IMR-90 (cell line): ENCODE measurements around the gene R3HDM4. TPM values are rescaled to one million over a fixed set of nuclear protein-coding genes. Genes with fewer than 3 reads are reported as not detected.

Experiments
- ATAC-seq: fragments of 200-7000 bp; cut with Tn5 transposase; 2 replicates; pipeline ENCODE4 v1.9.1; 2020; ENCODE audit warnings: low read depth, mild to moderate bottlenecking, moderate library complexity
- BruUV-seq: library from RNA; stranded (reverse); fragments of 400-500 nt; replicated peaks from 2 replicates; lab custom pipeline; 2021; lab: Mats Ljungman, UMichigan
- CTCF ChIA-PET: fragments of 300-600 bp; formaldehyde crosslinking; extraction: SDS; loops from one replicate; lab custom pipeline; 2021; ENCODE audit warnings: antibody characterized with exemption; lab: Yijun Ruan, JAX
- POLR2A ChIA-PET: fragments of 300-600 bp; sonication (Branson Sonifier 250); formaldehyde crosslinking; loops from one replicate; lab custom pipeline; 2022; ENCODE audit warnings: antibody characterized with exemption; ENCODE audit not compliant: unreplicated experiment; lab: Charles Lee
- DNase-seq: peaks from one replicate; pipeline ENCODE4 v3.0.0; 2013
- H2AFZ ChIP-seq: replicated peaks from 2 replicates; pipeline ENCODE3; 2013; ENCODE audit warnings: low read length, mild to moderate bottlenecking; ENCODE audit not compliant: poor library complexity
- H2AK5ac ChIP-seq: 2 replicates; pipeline ENCODE4 v1.6.1; 2013; ENCODE audit warnings: low read depth, low read length, inconsistent platforms
- H2AK9ac ChIP-seq: replicated peaks from 2 replicates; pipeline ENCODE3; 2013; ENCODE audit warnings: mild to moderate bottlenecking, low read depth, low read length, moderate library complexity; ENCODE audit not compliant: poor library complexity
- H2BK120ac ChIP-seq: 2 replicates; pipeline ENCODE4 v1.6.1; 2013; ENCODE audit warnings: low read depth, low read length, inconsistent platforms
- H2BK15ac ChIP-seq: 3 replicates; pipeline ENCODE4 v1.6.1; 2013; ENCODE audit warnings: low read depth, low read length, inconsistent platforms
- H2BK20ac ChIP-seq: 2 replicates; pipeline ENCODE4 v1.6.1; 2013; ENCODE audit warnings: low read depth, mild to moderate bottlenecking, inconsistent platforms, low read length, moderate library complexity
- H2BK5ac ChIP-seq: 2 replicates; pipeline ENCODE4 v1.6.1; 2013; ENCODE audit warnings: mild to moderate bottlenecking, low read depth, low read length, inconsistent platforms; ENCODE audit not compliant: poor library complexity, severe bottlenecking
- H3K14ac ChIP-seq: replicated peaks from 2 replicates; pipeline ENCODE4 v1.6.1; 2013; ENCODE audit warnings: low read depth, low read length, inconsistent platforms
- H3K18ac ChIP-seq: 2 replicates; pipeline ENCODE4 v1.6.1; 2013; ENCODE audit warnings: low read depth, low read length, control low read depth
- H3K23ac ChIP-seq: 2 replicates; pipeline ENCODE4 v1.6.1; 2013; ENCODE audit warnings: low read depth, low read length, inconsistent platforms
- H3K27ac ChIP-seq: 2 replicates; pipeline ENCODE4 v1.5.1; 2013; ENCODE audit warnings: mild to moderate bottlenecking, control low read depth, low read length; ENCODE audit not compliant: insufficient read depth
- H3K27me3 ChIP-seq: 2 replicates; pipeline ENCODE4 v1.6.1; 2013; ENCODE audit warnings: low read length; ENCODE audit not compliant: control insufficient read depth, insufficient read depth
- H3K36me3 ChIP-seq: 2 replicates; pipeline ENCODE4 v1.6.1; 2013; ENCODE audit warnings: low read length, mixed read lengths; ENCODE audit not compliant: control insufficient read depth, insufficient read depth
- H3K4ac ChIP-seq: 2 replicates; pipeline ENCODE4 v1.6.1; 2013; ENCODE audit warnings: low read depth, low read length, inconsistent platforms
- H3K4me1 ChIP-seq: 2 replicates; pipeline ENCODE4 v1.6.1; 2013; ENCODE audit warnings: low read length, mixed read lengths; ENCODE audit not compliant: control insufficient read depth, insufficient read depth
- H3K4me2 ChIP-seq: 2 replicates; pipeline ENCODE4 v1.6.1; 2013; ENCODE audit warnings: low read depth, mild to moderate bottlenecking, control low read depth, low read length, moderate library complexity
- H3K4me3 ChIP-seq: 2 replicates; pipeline ENCODE4 v1.5.1; 2013; ENCODE audit warnings: low read depth, mild to moderate bottlenecking, control low read depth, low read length, moderate library complexity; ENCODE audit not compliant: insufficient read depth
- H3K56ac ChIP-seq: 2 replicates; pipeline ENCODE4 v1.6.1; 2013; ENCODE audit warnings: low read length, inconsistent platforms; ENCODE audit not compliant: insufficient read depth; ENCODE audit errors: extremely low read depth
- H3K79me1 ChIP-seq, 2 experiments: 2 replicates each; pipeline ENCODE4 v1.6.1; 2013; ENCODE audit warnings: low read length in 2 of 2, inconsistent platforms in 1 of 2, low read depth in 1 of 2
- H3K9ac ChIP-seq: 2 replicates; pipeline ENCODE4 v1.6.1; 2013; ENCODE audit warnings: low read depth, low read length, control low read depth
- H3K9me1 ChIP-seq: 2 replicates; pipeline ENCODE4 v1.6.1; 2013; ENCODE audit warnings: low read length, inconsistent platforms; ENCODE audit not compliant: insufficient read depth
- H3K9me3 ChIP-seq: 2 replicates; pipeline ENCODE4 v1.6.1; 2013; ENCODE audit warnings: low read length; ENCODE audit not compliant: control insufficient read depth, insufficient read depth
- H4K20me1 ChIP-seq: 2 replicates; pipeline ENCODE4 v1.6.1; 2013; ENCODE audit warnings: low read length, inconsistent platforms; ENCODE audit not compliant: insufficient read depth
- H4K5ac ChIP-seq: 2 replicates; pipeline ENCODE4 v1.6.1; 2013; ENCODE audit warnings: mild to moderate bottlenecking, low read depth, low read length, control low read depth
- H4K8ac ChIP-seq, 2 experiments: 2 replicates each; pipeline ENCODE4 v1.6.1; 2013; ENCODE audit warnings: low read depth in 2 of 2, low read length in 2 of 2, control low read depth in 1 of 2, inconsistent platforms in 1 of 2
- H4K91ac ChIP-seq: 2 replicates; pipeline ENCODE4 v1.6.1; 2013; ENCODE audit warnings: low read depth, low read length, inconsistent platforms; ENCODE audit not compliant: insufficient read depth
- BHLHE40 ChIP-seq: fragments of 150-350 bp; IDR thresholded peaks from 2 replicates; pipeline ENCODE4 v1.6.1; 2016; ENCODE audit warnings: mild to moderate bottlenecking, low read depth, low read length
- CEBPB ChIP-seq: IDR thresholded peaks from 2 replicates; pipeline ENCODE4 v1.6.1; 2012; ENCODE audit warnings: low read depth, low read length, improper control_type of control experiment
- CHD1 ChIP-seq: IDR thresholded peaks from 2 replicates; pipeline ENCODE4 v1.6.1; 2012; ENCODE audit warnings: low read depth, low read length, improper control_type of control experiment
- MAFK ChIP-seq: IDR thresholded peaks from 2 replicates; pipeline ENCODE4 v1.6.1; 2012; ENCODE audit warnings: low read depth, low read length, improper control_type of control experiment
- MAZ ChIP-seq: IDR thresholded peaks from 2 replicates; pipeline ENCODE4 v1.6.1; 2012; ENCODE audit warnings: low read depth, mild to moderate bottlenecking, low read length, improper control_type of control experiment, moderate library complexity, borderline replicate concordance
- NFE2L2 ChIP-seq: fragments of 150-350 bp; IDR thresholded peaks from 2 replicates; pipeline ENCODE4 v1.6.1; 2016; ENCODE audit warnings: low read depth, mild to moderate bottlenecking, low read length
- POLR2A ChIP-seq: IDR thresholded peaks from 2 replicates; pipeline ENCODE4 v1.6.1; 2012; ENCODE audit warnings: mild to moderate bottlenecking, low read depth, low read length
- RAD21 ChIP-seq: IDR thresholded peaks from 2 replicates; pipeline ENCODE4 v1.6.1; 2012; ENCODE audit warnings: low read length, improper control_type of control experiment
- RCOR1 ChIP-seq: IDR thresholded peaks from 2 replicates; pipeline ENCODE4 v1.6.1; 2012; ENCODE audit warnings: mild to moderate bottlenecking, low read length, improper control_type of control experiment; ENCODE audit not compliant: insufficient replicate concordance
- RFX5 ChIP-seq: IDR thresholded peaks from 2 replicates; pipeline ENCODE4 v1.8.0; 2012; ENCODE audit warnings: low read depth, mild to moderate bottlenecking, low read length, moderate library complexity
- SMC3 ChIP-seq: fragments of 150-350 bp; IDR thresholded peaks from 2 replicates; pipeline ENCODE4 v1.6.1; 2016; ENCODE audit warnings: low read depth, mild to moderate bottlenecking, antibody characterized with exemption, low read length, moderate library complexity
- WGBS, 2 experiments: methylation state at CpG; one replicate each; pipeline versions ENCODE4 v1.1.5 to v1.1.7; 2013; ENCODE audit warnings: missing lambda C conversion rate in 2 of 2; ENCODE audit not compliant: insufficient read length in 1 of 2; ENCODE audit errors: extremely low coverage in 2 of 2; 5-methylcytosine and 5-hydroxymethylcytosine counted together
- dilution Hi-C: fragments of 300-500 bp; cut with HindIII; formaldehyde crosslinking; loops from one replicate; pipeline ENCODE4 v1.14.3; 2018; ENCODE audit warnings: low sequenced_read_pairs; ENCODE audit not compliant: unreplicated experiment
- in situ Hi-C: fragments of 300-500 bp; cut with MboI; formaldehyde crosslinking; loops from 3 replicates; pipeline ENCODE4 v1.14.3; 2019; ENCODE audit warnings: low sequenced_read_pairs, inconsistent platforms, mixed read lengths
- intact Hi-C: fragments of 100-400 bp; cut with micrococcal nuclease; formaldehyde crosslinking; loops from 2 replicates; pipeline ENCODE4 v1.10.0; 2022
- polyA plus RNA-seq, 3 experiments: library from polyadenylated mRNA; depleted of rRNA; stranded (reverse); fragments of >200 nt; gene quantifications; 2 replicates each; pipeline ENCODE4 v1.2.3, GENCODE V29; 2012; ENCODE audit warnings: low replicate concordance in 1 of 3
- total RNA-seq: library from RNA; depleted of rRNA; stranded (reverse); fragments of >200 nt; gene quantifications from 2 replicates; pipeline ENCODE4 v1.2.3, GENCODE V29; 2012
- TF ChIP-seq, protein P1 (sequence below): conservative IDR thresholded peaks from 2 replicates; pipeline ENCODE4 v1.5.1; 2012; ENCODE audit warnings: mild to moderate bottlenecking, low read depth, low read length, improper control_type of control experiment
- TF ChIP-seq, protein P2 (sequence below): fragments of 150-350 bp; IDR thresholded peaks from 2 replicates; pipeline ENCODE4 v1.6.1; 2017; ENCODE audit warnings: mild to moderate bottlenecking, antibody characterized with exemption, low read length, low read depth
- TF ChIP-seq, protein P3 (sequence below): fragments of 150-350 bp; IDR thresholded peaks from 2 replicates; pipeline ENCODE4 v1.6.1; 2016; ENCODE audit warnings: low read depth, mild to moderate bottlenecking, low read length, moderate library complexity, borderline replicate concordance

The R3HDM4 gene
- total and polyA plus RNA-seq, 2 of the 4 experiments (the other 2 are of a cell fraction) = 9.0 to 51.5 TPM

DNA sequence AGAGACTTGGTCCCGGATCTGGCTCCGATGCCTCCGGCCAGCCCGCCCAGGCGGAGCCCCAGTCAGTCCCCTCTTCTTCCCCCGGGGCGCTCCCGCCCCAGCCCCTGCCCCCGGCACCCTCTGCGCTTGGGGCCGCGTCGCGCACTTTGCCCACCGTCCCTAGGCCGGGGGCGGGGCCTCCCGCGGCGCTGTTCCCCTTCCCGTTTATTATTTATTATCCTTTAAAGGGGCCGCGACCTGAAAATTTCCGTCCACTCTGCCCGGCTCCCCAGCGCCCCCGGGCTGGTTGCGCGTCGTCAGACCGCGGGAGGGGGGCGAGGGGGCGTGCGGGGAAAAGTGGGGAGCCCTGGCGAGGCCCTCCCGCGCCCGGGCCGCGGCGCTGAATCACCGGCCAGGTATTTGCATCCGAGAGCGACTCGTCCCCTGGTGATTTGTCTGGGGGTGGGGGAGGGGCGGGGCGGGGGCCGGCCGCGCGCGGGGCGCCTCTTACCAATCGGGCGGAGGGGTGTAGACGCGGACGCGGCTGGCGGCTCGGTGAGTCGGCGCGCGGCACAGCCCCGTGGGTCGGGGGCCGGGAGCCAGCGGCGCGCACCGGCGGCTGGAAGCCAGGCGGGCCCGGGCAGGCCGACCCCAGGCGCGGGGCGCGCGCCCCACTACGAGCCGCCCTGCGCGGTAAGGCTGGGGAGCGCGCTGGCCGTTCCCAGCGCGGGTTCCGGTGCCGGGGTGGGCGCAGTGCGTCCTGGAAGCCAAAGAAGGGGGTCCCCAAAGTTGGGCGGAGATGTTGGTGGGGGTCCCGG is 12.7 kb upstream of the R3HDM4 start, which contains the start of gene ARID3A:
Gene ARID3A, plus strand, starts transcription at position 510 of the 797 bp plus-strand sequence. CDS start 3,494 bp downstream, outside the sequence.
- Histone ChIP-seq H3K18ac (peak within 1 kb of the TSS; percentile 85), H3K79me1 (peaks cover 0 to 35% of the 10 kb centered on the region in 2 experiments; a peak in 1 of 4 replicates), H3K9me3 (no peaks in the 10 kb centered on the region), H4K20me1 (peaks cover 10% of the 10 kb centered on the region), H3K23ac (peak within 1 kb of the TSS; percentile 93), H3K4me2 (peak within 1 kb of the TSS; percentile 74), H2BK20ac (peak within 1 kb of the TSS; percentile 77), H3K4me3 (peak within 1 kb of the TSS; percentile 96), H3K14ac (peak within 1 kb of the TSS; percentile 65), H3K36me3 (peaks cover 16% of the 10 kb centered on the region), H3K27ac (peak within 1 kb of the TSS; percentile 97), H3K56ac (peak within 1 kb of the TSS; percentile 84), H3K27me3 (peaks cover 4% of the 10 kb centered on the region), H4K5ac (peak within 1 kb of the TSS; percentile 67), H2BK5ac (peak within 1 kb of the TSS; percentile 96), H2AK5ac (peak within 1 kb of the TSS; percentile 90), H4K91ac (peak within 1 kb of the TSS; percentile 85), H2AK9ac (peak within 1 kb of the TSS; percentile 99), H3K9me1 (no peaks in the 10 kb centered on the region), H3K9ac (peak within 1 kb of the TSS; percentile 98), H2BK15ac (peak within 1 kb of the TSS; percentile 76; the same call in 1 of the 3 replicates), H2AFZ (peak within 1 kb of the TSS; percentile 95), H3K4me1 (peaks cover 5% of the 10 kb centered on the region), H3K4ac (peak within 1 kb of the TSS; percentile 86), H2BK120ac (peak within 1 kb of the TSS; percentile 79), H4K8ac (peak within 1 kb of the TSS; percentile 57 to 60; a peak in 3 of 4 replicates)
- in situ Hi-C loops = no loop called here
- POLR2A ChIA-PET = no interaction called here
- DNase-seq = peak; percentile 82
- peak; percentile 73 for ATAC-seq
- intact Hi-C loops = loop anchor here (1.0 to 2.0 kb wide), 2 partner anchors 57 to 315 kb away; partner anchors contain the start of gene ATP5F1D
- 0% methylated on average over 16 of the region's 97 CpGs; no CpG with 5 or more reads in 1 of the 2 experiments for WGBS, 2 experiments
- dilution Hi-C loops = no loop called here
- no TSS peak for BruUV-seq
- CTCF ChIA-PET = no interaction called here
- TF ChIP-seq RFX5 = no peak
- peak; percentile 59 for TF ChIP-seq POLR2A
- TF ChIP-seq, protein P1, sequence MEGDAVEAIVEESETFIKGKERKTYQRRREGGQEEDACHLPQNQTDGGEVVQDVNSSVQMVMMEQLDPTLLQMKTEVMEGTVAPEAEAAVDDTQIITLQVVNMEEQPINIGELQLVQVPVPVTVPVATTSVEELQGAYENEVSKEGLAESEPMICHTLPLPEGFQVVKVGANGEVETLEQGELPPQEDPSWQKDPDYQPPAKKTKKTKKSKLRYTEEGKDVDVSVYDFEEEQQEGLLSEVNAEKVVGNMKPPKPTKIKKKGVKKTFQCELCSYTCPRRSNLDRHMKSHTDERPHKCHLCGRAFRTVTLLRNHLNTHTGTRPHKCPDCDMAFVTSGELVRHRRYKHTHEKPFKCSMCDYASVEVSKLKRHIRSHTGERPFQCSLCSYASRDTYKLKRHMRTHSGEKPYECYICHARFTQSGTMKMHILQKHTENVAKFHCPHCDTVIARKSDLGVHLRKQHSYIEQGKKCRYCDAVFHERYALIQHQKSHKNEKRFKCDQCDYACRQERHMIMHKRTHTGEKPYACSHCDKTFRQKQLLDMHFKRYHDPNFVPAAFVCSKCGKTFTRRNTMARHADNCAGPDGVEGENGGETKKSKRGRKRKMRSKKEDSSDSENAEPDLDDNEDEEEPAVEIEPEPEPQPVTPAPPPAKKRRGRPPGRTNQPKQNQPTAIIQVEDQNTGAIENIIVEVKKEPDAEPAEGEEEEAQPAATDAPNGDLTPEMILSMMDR = 0 out of 2 replicates have a peak, but pooled peaks have one; percentile 4
- TF ChIP-seq RAD21 = no peak
- no peak for TF ChIP-seq NFE2L2
- no peak for TF ChIP-seq SMC3
- no peak for TF ChIP-seq CEBPB
- no peak for TF ChIP-seq BHLHE40
- TF ChIP-seq, protein P2, sequence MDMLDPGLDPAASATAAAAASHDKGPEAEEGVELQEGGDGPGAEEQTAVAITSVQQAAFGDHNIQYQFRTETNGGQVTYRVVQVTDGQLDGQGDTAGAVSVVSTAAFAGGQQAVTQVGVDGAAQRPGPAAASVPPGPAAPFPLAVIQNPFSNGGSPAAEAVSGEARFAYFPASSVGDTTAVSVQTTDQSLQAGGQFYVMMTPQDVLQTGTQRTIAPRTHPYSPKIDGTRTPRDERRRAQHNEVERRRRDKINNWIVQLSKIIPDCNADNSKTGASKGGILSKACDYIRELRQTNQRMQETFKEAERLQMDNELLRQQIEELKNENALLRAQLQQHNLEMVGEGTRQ = no peak
- TF ChIP-seq MAZ = peak; percentile 91
- no peak for TF ChIP-seq RCOR1
- no peak for TF ChIP-seq MAFK
- TF ChIP-seq, protein P3, sequence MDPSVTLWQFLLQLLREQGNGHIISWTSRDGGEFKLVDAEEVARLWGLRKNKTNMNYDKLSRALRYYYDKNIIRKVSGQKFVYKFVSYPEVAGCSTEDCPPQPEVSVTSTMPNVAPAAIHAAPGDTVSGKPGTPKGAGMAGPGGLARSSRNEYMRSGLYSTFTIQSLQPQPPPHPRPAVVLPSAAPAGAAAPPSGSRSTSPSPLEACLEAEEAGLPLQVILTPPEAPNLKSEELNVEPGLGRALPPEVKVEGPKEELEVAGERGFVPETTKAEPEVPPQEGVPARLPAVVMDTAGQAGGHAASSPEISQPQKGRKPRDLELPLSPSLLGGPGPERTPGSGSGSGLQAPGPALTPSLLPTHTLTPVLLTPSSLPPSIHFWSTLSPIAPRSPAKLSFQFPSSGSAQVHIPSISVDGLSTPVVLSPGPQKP = no peak
- TF ChIP-seq CHD1 = no peak
